GM12878 (cell line): ENCODE results near the gene SPINDOC. TPM values are rescaled to one million over a fixed set of nuclear protein-coding genes. Genes with fewer than 3 reads are reported as not detected.

ENCODE experiments used
- BCLAF1 ChIP-seq: fragments of 450-650 bp; IDR thresholded peaks from 2 replicates; pipeline ENCODE4 v1.6.1; 2017; ENCODE audit warnings: antibody characterized with exemption, mild to moderate bottlenecking, moderate library complexity
- CTCF ChIP-seq, 3 experiments: IDR thresholded peaks in 2 of 3; conservative IDR thresholded peaks in 1 of 3; 2 replicates each; pipeline ENCODE4 v1.5.1; 2011; ENCODE audit warnings: low read depth in 3 of 3, low read length in 3 of 3, mild to moderate bottlenecking in 3 of 3, control low read depth in 2 of 3, moderate library complexity in 2 of 3, inconsistent platforms in 1 of 3, mixed read lengths in 1 of 3; ENCODE audit not compliant: control insufficient read depth in 2 of 3, insufficient read depth in 1 of 3; ENCODE audit errors: extremely low read depth in 1 of 3
- IKZF2 ChIP-seq, 2 experiments: fragments of 450-650 bp; IDR thresholded peaks; 2 replicates each; pipeline ENCODE4 v1.6.1; 2017; ENCODE audit warnings: mild to moderate bottlenecking in 2 of 2, moderate library complexity in 2 of 2
- MYC ChIP-seq: IDR thresholded peaks from 2 replicates; pipeline ENCODE4 v1.6.1; 2011; ENCODE audit warnings: mild to moderate bottlenecking, low read length, moderate library complexity, inconsistent platforms; ENCODE audit not compliant: insufficient read depth, insufficient replicate concordance, insufficient read length, severe bottlenecking
- POLR2AphosphoS5 ChIP-seq: IDR thresholded peaks from 2 replicates; pipeline ENCODE4 v1.6.1; 2011; ENCODE audit warnings: mild to moderate bottlenecking, low read length, inconsistent platforms
- POU2F2 ChIP-seq: IDR thresholded peaks from 3 replicates; pipeline ENCODE4 v1.6.1; 2011; ENCODE audit warnings: low read depth, mild to moderate bottlenecking, low read length, borderline replicate concordance
- RAD21 ChIP-seq: IDR thresholded peaks from 2 replicates; pipeline ENCODE4 v1.6.1; 2011; ENCODE audit warnings: mild to moderate bottlenecking, low read depth, low read length, moderate library complexity; ENCODE audit not compliant: insufficient read depth
- RBBP5 ChIP-seq: fragments of 200-600 bp; sonication (generic); conservative IDR thresholded peaks from 2 replicates; pipeline ENCODE4 v1.6.1; 2016
- SIN3A ChIP-seq: IDR thresholded peaks from 2 replicates; pipeline ENCODE4 v1.6.1; 2012; ENCODE audit warnings: low read depth, low read length, improper control_type of control experiment
- SMC3 ChIP-seq: IDR thresholded peaks from 2 replicates; pipeline ENCODE4 v1.6.1; 2011; ENCODE audit warnings: low read length, improper control_type of control experiment, borderline replicate concordance
- TBL1XR1 ChIP-seq: IDR thresholded peaks from 2 replicates; pipeline ENCODE4 v1.6.1; 2012; ENCODE audit warnings: low read depth, low read length, improper control_type of control experiment
- polyA plus RNA-seq, 11 experiments: library from polyadenylated mRNA; depleted of rRNA in 4 of 11; unstranded in 6 of 11; stranded (reverse) in 5 of 11; fragments of >200 nt; fragmentation: Nextera tagmentation in 4 of 11; fragmentation: Illumina TruSeq in 1 of 11; extraction: Ambion mirVana in 4 of 11; extraction: Trizol in 1 of 11; gene quantifications; 1 replicate in 1 of 11; 2 replicates in 10 of 11; pipeline versions ENCODE4 v1.2.1 to v1.2.3, GENCODE V29; 2011 to 2016; ENCODE audit warnings: inconsistent platforms in 2 of 11, missing spikeins in 2 of 11, low read depth in 1 of 11
- total RNA-seq, 4 experiments: library from RNA; depleted of rRNA in 3 of 4; stranded (reverse); fragments of >200 nt in 3 of 4; fragmentation: Illumina TruSeq in 1 of 4; extraction: Trizol in 1 of 4; gene quantifications; 2 replicates each; pipeline versions ENCODE4 v1.2.1 to v1.2.3, GENCODE V29; 2013 to 2021

The SPINDOC gene
- total and polyA plus RNA-seq, 10 of the 15 experiments (the other 5 are each of a cell fraction or from before 2014, with no cell fraction given) = 0.88 to 38.2 (median 16.9) TPM

GRCh38 chr11:63837027-63837688, 23.9 kb downstream of the SPINDOC start (continued):
- TF ChIP-seq POU2F2 (no peak), BCLAF1 (no peak), IKZF2 (IDR thresholded peaks at IDR 0.05) (no peak; a peak in 1 of 4 replicates), RAD21 (peak; percentile 95), RBBP5 (no peak), MYC (no peak), SMC3 (peak; percentile 97), POLR2AphosphoS5 (no peak), TBL1XR1 (no peak), CTCF (IDR thresholded peaks at IDR 0.05 in 2 of 3, conservative IDR thresholded peaks at IDR 0.05 in 1 of 3; ENCODE audit: control insufficient read depth in 2 of 3, extremely low read depth in 1 of 3, insufficient read depth in 1 of 3, low read depth in 3 of 3, low read length in 3 of 3) (peak; percentile 80 to 95 (median 87); a peak in 5 of 6 replicates), SIN3A (no peak)
